Ishikawa (cell line): ENCODE results near the gene RAD51B.

Experiments
- EP300 ChIP-seq: IDR thresholded peaks from 2 replicates; pipeline ENCODE4 v1.6.1; 2012; ENCODE audit warnings: borderline replicate concordance
- RAD21 ChIP-seq: IDR thresholded peaks from 2 replicates; pipeline ENCODE4 v1.6.1; 2012; ENCODE audit warnings: low read depth
- REST ChIP-seq: IDR thresholded peaks from 2 replicates; pipeline ENCODE4 v1.6.1; 2012; ENCODE audit warnings: low read depth, mild to moderate bottlenecking
- TAF1 ChIP-seq: IDR thresholded peaks from 2 replicates; pipeline ENCODE4 v1.6.1; 2012; ENCODE audit warnings: low read depth, mild to moderate bottlenecking
- TEAD4 ChIP-seq: IDR thresholded peaks from 2 replicates; pipeline ENCODE4 v1.6.1; 2012
- YY1 ChIP-seq: IDR thresholded peaks from 2 replicates; pipeline ENCODE4 v1.6.1; 2012; ENCODE audit warnings: low read depth
- TF ChIP-seq, protein P1 (sequence below): IDR thresholded peaks from 2 replicates; pipeline ENCODE4 v1.6.1; 2012
- TF ChIP-seq, protein P2 (sequence below): IDR thresholded peaks from 2 replicates; pipeline ENCODE4 v1.6.1; 2012

GRCh38 chr14:67881225-67881624 is 61.6 kb downstream of the RAD51B start:
- TF ChIP-seq YY1 (no peak), TAF1 (no peak), REST (no peak), TEAD4 (no peak), EP300 (no peak), RAD21 (no peak)
- TF ChIP-seq, protein P1, sequence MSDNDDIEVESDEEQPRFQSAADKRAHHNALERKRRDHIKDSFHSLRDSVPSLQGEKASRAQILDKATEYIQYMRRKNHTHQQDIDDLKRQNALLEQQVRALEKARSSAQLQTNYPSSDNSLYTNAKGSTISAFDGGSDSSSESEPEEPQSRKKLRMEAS: no peak
- TF ChIP-seq, protein P2, sequence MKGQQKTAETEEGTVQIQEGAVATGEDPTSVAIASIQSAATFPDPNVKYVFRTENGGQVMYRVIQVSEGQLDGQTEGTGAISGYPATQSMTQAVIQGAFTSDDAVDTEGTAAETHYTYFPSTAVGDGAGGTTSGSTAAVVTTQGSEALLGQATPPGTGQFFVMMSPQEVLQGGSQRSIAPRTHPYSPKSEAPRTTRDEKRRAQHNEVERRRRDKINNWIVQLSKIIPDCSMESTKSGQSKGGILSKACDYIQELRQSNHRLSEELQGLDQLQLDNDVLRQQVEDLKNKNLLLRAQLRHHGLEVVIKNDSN: no peak
